Measurements from ENCODE around the gene ANKS1B.
"Not testable (repeated sequence)": the region's sequence is repeated elsewhere in the genome, so short reads cannot be mapped to it uniquely, and the experiment has no call there.

Gene ANKS1B

GRCh38 chr12:99039367-99040120, 945.2 kb downstream of the ANKS1B start:
- in situ Hi-C loops (cut with MboI; ENCODE audit: low pct_unique_long_range_greater_than_20kb, low sequenced_read_pairs, unreplicated experiment), result loop anchor here (25.0 kb wide), 1 partner anchor 573 kb away; no protein-coding TSS in a partner anchor
- TF ChIP-seq, protein P1, sequence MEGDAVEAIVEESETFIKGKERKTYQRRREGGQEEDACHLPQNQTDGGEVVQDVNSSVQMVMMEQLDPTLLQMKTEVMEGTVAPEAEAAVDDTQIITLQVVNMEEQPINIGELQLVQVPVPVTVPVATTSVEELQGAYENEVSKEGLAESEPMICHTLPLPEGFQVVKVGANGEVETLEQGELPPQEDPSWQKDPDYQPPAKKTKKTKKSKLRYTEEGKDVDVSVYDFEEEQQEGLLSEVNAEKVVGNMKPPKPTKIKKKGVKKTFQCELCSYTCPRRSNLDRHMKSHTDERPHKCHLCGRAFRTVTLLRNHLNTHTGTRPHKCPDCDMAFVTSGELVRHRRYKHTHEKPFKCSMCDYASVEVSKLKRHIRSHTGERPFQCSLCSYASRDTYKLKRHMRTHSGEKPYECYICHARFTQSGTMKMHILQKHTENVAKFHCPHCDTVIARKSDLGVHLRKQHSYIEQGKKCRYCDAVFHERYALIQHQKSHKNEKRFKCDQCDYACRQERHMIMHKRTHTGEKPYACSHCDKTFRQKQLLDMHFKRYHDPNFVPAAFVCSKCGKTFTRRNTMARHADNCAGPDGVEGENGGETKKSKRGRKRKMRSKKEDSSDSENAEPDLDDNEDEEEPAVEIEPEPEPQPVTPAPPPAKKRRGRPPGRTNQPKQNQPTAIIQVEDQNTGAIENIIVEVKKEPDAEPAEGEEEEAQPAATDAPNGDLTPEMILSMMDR (IDR thresholded peaks at IDR 0.05; ENCODE audit: extremely low read depth, insufficient read depth, missing control alignments), result no peak
- DNase-seq (ENCODE audit: low spot score), result no peak

GRCh38 chr12:99036566-99036965, 948.2 kb downstream of the ANKS1B start:
- DNase-seq (ENCODE audit: low spot score), result no peak
- in situ Hi-C loops (cut with MboI; ENCODE audit: low pct_unique_long_range_greater_than_20kb, low sequenced_read_pairs, unreplicated experiment), result loop anchor here (25.0 kb wide), 1 partner anchor 576 kb away; no protein-coding TSS in a partner anchor
- TF ChIP-seq, protein P1 (IDR thresholded peaks at IDR 0.05; ENCODE audit: extremely low read depth, insufficient read depth, missing control alignments), result no peak

- TF ChIP-seq, protein P1 (IDR thresholded peaks at IDR 0.05; ENCODE audit: extremely low read depth, insufficient read depth, missing control alignments), result no peak
- no peak for DNase-seq (ENCODE audit: low spot score)
- in situ Hi-C loops (cut with MboI; ENCODE audit: low pct_unique_long_range_greater_than_20kb, low sequenced_read_pairs, unreplicated experiment), result loop anchor here (25.0 kb wide), 1 partner anchor 576 kb away; no protein-coding TSS in a partner anchor
Observed at GRCh38 chr12:99035803-99036202, 948.9 kb downstream of the ANKS1B start.

GRCh38 chr12:99034201-99034600, 950.5 kb downstream of the ANKS1B start:
- in situ Hi-C loops (cut with MboI; ENCODE audit: low pct_unique_long_range_greater_than_20kb, low sequenced_read_pairs, unreplicated experiment), result loop anchor here (25.0 kb wide), 1 partner anchor 578 kb away; no protein-coding TSS in a partner anchor

DNA sequence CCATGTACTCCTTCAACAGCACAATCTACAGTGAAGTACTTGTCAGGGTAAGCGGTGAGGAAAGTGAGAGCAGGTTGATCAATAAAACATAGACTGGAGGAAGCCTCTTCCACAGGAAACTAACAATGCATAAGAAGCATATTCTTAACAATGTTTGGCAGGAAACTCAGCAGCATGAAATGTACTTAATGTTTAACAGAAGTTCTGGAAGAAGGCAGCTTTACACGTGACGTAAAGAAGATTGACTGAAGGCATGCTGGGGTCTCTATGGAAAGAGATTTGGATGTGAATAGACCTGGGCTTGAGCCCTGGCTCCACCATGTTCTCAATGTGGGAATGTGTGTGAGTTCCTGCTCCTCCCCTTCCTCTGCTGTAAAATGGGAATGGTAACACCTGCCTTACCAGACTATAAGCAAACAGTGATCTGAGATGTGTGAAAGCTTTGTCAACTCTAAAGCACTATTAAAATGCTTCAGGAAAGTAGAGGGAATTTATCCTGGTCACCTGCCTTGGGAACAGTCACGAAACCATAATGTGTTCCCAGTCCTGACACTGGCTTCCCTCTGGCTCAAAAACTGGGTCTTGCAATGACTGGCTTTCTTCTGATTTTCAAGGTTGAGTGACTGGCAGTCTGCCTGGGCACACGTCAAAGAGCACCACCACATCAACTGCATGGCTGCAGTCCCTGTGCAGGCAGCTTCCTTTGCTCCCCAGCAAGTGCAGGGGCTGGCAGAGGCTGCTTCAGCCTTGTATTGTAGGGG, 955.0 kb downstream of the ANKS1B start:
- in situ Hi-C loops (cut with MboI; ENCODE audit: low pct_unique_long_range_greater_than_20kb, low sequenced_read_pairs, unreplicated experiment), result loop anchor here (25.0 kb wide), 1 partner anchor 583 kb away; no protein-coding TSS in a partner anchor
- DNase-seq (ENCODE audit: low spot score), result no peak
- TF ChIP-seq, protein P1 (IDR thresholded peaks at IDR 0.05; ENCODE audit: extremely low read depth, insufficient read depth, missing control alignments), result no peak

More at GRCh38 chr12:99034201-99034600, 950.5 kb downstream of the ANKS1B start:
- DNase-seq (ENCODE audit: low spot score), result not testable (repeated sequence)

DNA sequence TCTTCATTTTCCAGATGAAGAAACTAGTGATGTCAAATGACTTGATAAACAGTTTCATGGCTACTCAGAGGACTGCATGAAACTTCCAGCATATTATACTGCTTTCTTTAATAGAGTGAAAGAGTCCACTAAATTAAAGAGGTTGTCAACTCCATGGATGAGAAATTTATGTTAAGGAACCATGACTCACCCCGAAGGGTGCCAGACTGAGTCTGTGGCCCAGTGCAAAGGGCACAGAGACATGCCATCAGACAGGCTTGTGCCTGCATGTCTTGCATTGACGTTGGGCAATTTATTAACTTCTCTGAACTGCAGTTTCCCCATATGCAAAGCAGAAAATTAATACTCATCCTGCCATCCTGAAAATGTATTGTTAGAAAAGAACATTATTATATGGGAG, 957.3 kb downstream of the ANKS1B start:
- TF ChIP-seq, protein P1 (IDR thresholded peaks at IDR 0.05; ENCODE audit: extremely low read depth, insufficient read depth, missing control alignments), result no peak
- no peak for DNase-seq (ENCODE audit: low spot score)
- in situ Hi-C loops (cut with MboI; ENCODE audit: low pct_unique_long_range_greater_than_20kb, low sequenced_read_pairs, unreplicated experiment), result loop anchor here (25.0 kb wide), 1 partner anchor 585 kb away; no protein-coding TSS in a partner anchor

All from GM13977 (cell line).